ENCODE data around the gene CPPED1.

Gene CPPED1

DNA sequence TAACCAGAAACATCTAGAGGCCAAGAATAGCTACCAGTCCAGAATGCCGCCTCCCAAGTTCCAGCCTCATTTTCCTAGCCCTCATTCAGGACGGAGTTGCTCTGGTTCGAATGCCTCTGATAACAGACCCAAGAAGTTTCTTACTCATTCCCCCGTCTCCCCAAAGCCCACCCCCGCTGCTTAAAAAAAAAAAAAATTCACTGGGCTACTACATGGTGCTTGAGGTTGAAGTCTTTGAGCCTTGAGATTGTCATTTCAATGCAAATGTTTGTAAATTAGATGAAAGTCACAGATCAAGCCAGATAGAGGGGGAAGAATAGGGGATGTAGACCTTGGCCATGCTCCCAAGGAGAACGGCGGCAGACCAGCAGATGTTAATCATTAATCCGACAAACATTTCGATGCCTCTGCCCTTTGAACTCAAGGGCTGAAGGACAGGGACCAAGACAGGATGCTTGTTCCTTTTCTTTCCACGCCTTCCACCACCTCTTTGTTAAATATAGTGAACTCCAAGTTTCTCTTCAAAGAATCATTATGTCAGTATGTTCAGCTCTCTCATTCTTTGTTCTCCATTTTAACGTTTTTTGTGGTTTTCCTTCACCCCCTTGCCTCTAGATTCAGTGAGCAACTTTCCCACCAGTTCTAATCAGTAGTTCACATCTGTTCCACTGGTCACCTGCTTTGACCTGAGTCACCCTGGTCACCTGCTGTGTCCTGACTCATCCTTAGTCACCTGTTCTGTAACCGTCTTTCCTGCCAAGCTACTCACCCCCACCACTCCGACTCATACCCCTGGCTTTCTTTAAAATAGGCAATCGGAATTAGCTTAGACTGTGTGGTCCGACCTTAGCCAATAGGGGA, 190.3 kb downstream of the CPPED1 start:
- Histone ChIP-seq H3K36me3 (ENCODE audit: control insufficient read depth, insufficient read depth, low read length) (no peaks in the 10 kb centered on the region), H3K4me3 (ENCODE audit: low read length) (no peak overlapping the region), H3K9me3 (ENCODE audit: control insufficient read depth, insufficient read depth, low read length) (no peaks in the 10 kb centered on the region), H3K4me1 (ENCODE audit: control insufficient read depth, insufficient read depth, low read length) (0 out of 2 replicates have a peak, but pooled peaks cover 3% of the 10 kb centered on the region), H3K27ac (ENCODE audit: low read length) (no peak overlapping the region), H3K27me3 (ENCODE audit: control insufficient read depth, insufficient read depth, low read length) (no peaks in the 10 kb centered on the region)
- WGBS (ENCODE audit: insufficient coverage, insufficient read length), result no CpG with 5 or more reads among the region's 15 CpGs
- peak; percentile 20 for DNase-seq (ENCODE audit: low read depth, low spot score)

DNA sequence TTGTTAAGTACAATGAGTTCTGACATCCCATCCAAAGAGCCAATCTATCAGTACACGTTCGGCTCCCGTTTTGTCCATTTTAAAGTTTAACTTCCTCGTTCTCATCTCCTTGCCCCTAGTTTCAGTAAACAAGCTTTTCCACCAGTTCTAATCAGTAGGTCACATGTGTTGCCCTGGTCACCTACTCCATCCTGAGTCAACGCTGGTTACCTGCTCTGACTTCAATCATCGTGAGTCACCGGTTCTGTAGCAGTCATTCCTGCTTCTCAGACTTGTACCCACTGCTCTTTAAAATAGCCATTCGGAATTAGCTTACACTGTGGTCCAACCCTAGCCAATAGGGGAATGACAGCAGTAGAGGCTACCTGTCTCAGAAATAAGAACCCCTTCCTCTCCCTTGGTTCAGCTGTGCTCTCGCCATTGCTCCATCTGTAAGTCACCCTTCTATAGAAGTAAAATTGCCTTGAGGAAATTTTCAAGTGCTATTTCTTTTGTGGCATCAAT, 191.0 kb downstream of the CPPED1 start:
- Histone ChIP-seq H3K4me1 (ENCODE audit: control insufficient read depth, insufficient read depth, low read length) (0 out of 2 replicates have a peak, but pooled peaks cover 3% of the 10 kb centered on the region), H3K9me3 (ENCODE audit: control insufficient read depth, insufficient read depth, low read length) (no peaks in the 10 kb centered on the region), H3K27me3 (ENCODE audit: control insufficient read depth, insufficient read depth, low read length) (no peaks in the 10 kb centered on the region), H3K4me3 (ENCODE audit: low read length) (no peak overlapping the region), H3K27ac (ENCODE audit: low read length) (no peak overlapping the region), H3K36me3 (ENCODE audit: control insufficient read depth, insufficient read depth, low read length) (no peaks in the 10 kb centered on the region)
- no peak for DNase-seq (ENCODE audit: low read depth, low spot score)
- no CpG with 5 or more reads among the region's 9 CpGs for WGBS (ENCODE audit: insufficient coverage, insufficient read length)

DNA sequence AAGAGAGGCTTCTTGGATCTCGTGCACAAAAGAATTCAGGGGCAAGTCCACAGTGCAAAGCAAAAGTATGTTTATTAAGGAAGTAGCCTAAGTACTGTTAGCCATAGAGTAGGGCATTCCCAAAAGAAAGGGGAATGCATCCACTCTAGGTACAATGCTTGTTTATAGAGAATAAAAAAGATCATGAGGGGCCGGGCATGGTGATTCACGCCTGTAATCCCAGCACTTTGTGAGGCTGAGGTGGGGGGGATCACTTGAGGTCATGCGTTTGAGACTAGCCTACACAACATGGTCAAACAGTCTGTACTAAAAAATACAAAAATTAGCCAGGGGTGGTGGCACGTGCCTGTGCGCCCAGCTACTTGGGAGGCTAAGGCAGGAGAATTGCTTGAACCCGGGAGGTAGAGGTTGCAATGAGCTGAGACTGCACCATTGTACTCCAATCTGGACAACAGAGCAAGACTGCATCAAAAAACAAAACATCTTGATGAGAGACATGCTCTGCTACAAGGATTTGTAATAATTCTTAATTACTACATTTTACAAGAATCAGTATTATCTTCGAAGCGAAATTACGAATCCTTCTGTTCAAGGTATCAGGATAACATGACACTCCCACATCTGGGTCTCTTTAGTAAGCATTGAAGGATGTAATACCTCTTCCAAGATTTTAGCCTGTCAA, 191.6 kb downstream of the CPPED1 start:
- Histone ChIP-seq H3K27ac (ENCODE audit: low read length) (no peak overlapping the region), H3K27me3 (ENCODE audit: control insufficient read depth, insufficient read depth, low read length) (no peaks in the 10 kb centered on the region), H3K9me3 (ENCODE audit: control insufficient read depth, insufficient read depth, low read length) (no peaks in the 10 kb centered on the region), H3K36me3 (ENCODE audit: control insufficient read depth, insufficient read depth, low read length) (no peaks in the 10 kb centered on the region), H3K4me3 (ENCODE audit: low read length) (no peak overlapping the region), H3K4me1 (ENCODE audit: control insufficient read depth, insufficient read depth, low read length) (0 out of 2 replicates have a peak, but pooled peaks cover 3% of the 10 kb centered on the region)
- no CpG with 5 or more reads among the region's 10 CpGs for WGBS (ENCODE audit: insufficient coverage, insufficient read length)
- DNase-seq (ENCODE audit: low read depth, low spot score), result no peak

- no peak for DNase-seq (ENCODE audit: low read depth, low spot score)
- Histone ChIP-seq H3K9me3 (ENCODE audit: control insufficient read depth, insufficient read depth, low read length) (no peaks in the 10 kb centered on the region), H3K4me1 (ENCODE audit: control insufficient read depth, insufficient read depth, low read length) (0 out of 2 replicates have a peak, but pooled peaks cover 3% of the 10 kb centered on the region), H3K36me3 (ENCODE audit: control insufficient read depth, insufficient read depth, low read length) (no peaks in the 10 kb centered on the region), H3K27me3 (ENCODE audit: control insufficient read depth, insufficient read depth, low read length) (no peaks in the 10 kb centered on the region), H3K4me3 (ENCODE audit: low read length) (no peak overlapping the region), H3K27ac (ENCODE audit: low read length) (no peak overlapping the region)
- WGBS (ENCODE audit: insufficient coverage, insufficient read length), result no CpG with 5 or more reads among the region's 4 CpGs
These were observed 192.6 kb downstream of the CPPED1 start for GRCh38 chr16:12611006-12611477.

- H3K4me3 ChIP-seq (ENCODE audit: low read length), result no peak overlapping the region
- H3K27ac ChIP-seq (ENCODE audit: low read length), result no peak overlapping the region
- no peaks in the 10 kb centered on the region for H3K9me3 ChIP-seq (ENCODE audit: control insufficient read depth, insufficient read depth, low read length)
- DNase-seq (ENCODE audit: low read depth, low spot score), result no peak
- no CpG with 5 or more reads among the region's 8 CpGs for WGBS (ENCODE audit: insufficient coverage, insufficient read length)
- no peaks in the 10 kb centered on the region for H3K27me3 ChIP-seq (ENCODE audit: control insufficient read depth, insufficient read depth, low read length)
- no peaks in the 10 kb centered on the region for H3K36me3 ChIP-seq (ENCODE audit: control insufficient read depth, insufficient read depth, low read length)
- H3K4me1 ChIP-seq (ENCODE audit: control insufficient read depth, insufficient read depth, low read length), result 0 out of 2 replicates have a peak, but pooled peaks cover 3% of the 10 kb centered on the region
These were observed 193.6 kb downstream of the CPPED1 start for GRCh38 chr16:12609937-12610699.

All from iPS DF 6.9 (cell line).